K562 (cell line): ENCODE measurements around the gene STON1. TPM values are rescaled to one million over a fixed set of nuclear protein-coding genes. Genes with fewer than 3 reads are reported as not detected.

Experiments used
- BRD9 ChIP-seq: fragments of 450-650 bp; IDR thresholded peaks from 2 replicates; pipeline ENCODE4 v1.6.1; 2018; ENCODE audit warnings: low read depth; ENCODE audit not compliant: partially characterized antibody
- FOXJ2 ChIP-seq: fragments of 200-800 bp; sonication (Bioruptor generic); IDR thresholded peaks from 2 replicates; pipeline ENCODE4 v1.6.1; 2016; ENCODE audit warnings: missing genetic modification characterization, missing compliant biosample characterization
- HOMEZ ChIP-seq: fragments of 250-450 bp; sonication (Bioruptor Pico); IDR thresholded peaks from 2 replicates; pipeline ENCODE4 v1.4.0; 2020; ENCODE audit warnings: mild to moderate bottlenecking, moderate library complexity
- JUN ChIP-seq, 2 experiments: sonication (generic) in 1 of 2; formaldehyde crosslinking in 1 of 2; IDR thresholded peaks; 2 replicates each; pipeline versions ENCODE4 v1.6.1 to v1.8.0; 2012 to 2022; ENCODE audit warnings: borderline replicate concordance in 2 of 2, mild to moderate bottlenecking in 2 of 2, improper control_type of control experiment in 1 of 2, low read depth in 1 of 2, low read length in 1 of 2, missing genetic modification reagents in 1 of 2
- JUND ChIP-seq, 2 experiments: IDR thresholded peaks; 2 replicates in 1 of 2; 3 replicates in 1 of 2; pipeline ENCODE4 v1.6.1; 2011; ENCODE audit warnings: borderline replicate concordance in 2 of 2, low read depth in 2 of 2, low read length in 2 of 2, improper control_type of control experiment in 1 of 2, missing biosample characterization in 1 of 2, missing genetic modification characterization in 1 of 2, missing genetic modification reagents in 1 of 2
- LEF1 ChIP-seq: fragments of 450-650 bp; IDR thresholded peaks from 2 replicates; pipeline ENCODE4 v1.6.1; 2016; ENCODE audit warnings: mild to moderate bottlenecking
- PBX2 ChIP-seq, 2 experiments: IDR thresholded peaks in 1 of 2; conservative IDR thresholded peaks in 1 of 2; 2 replicates each; pipeline ENCODE4 v1.6.1; 2016; ENCODE audit warnings: low read depth in 2 of 2, mild to moderate bottlenecking in 1 of 2, missing compliant biosample characterization in 1 of 2, missing genetic modification characterization in 1 of 2, moderate library complexity in 1 of 2
- PML ChIP-seq: IDR thresholded peaks from 2 replicates; pipeline ENCODE4 v1.6.1; 2012; ENCODE audit warnings: low read length, inconsistent platforms
- RBFOX2 ChIP-seq: fragments of 200-400 bp; formaldehyde crosslinking; IDR thresholded peaks from 2 replicates; pipeline ENCODE4 v1.6.1; 2017; ENCODE audit warnings: low read depth, mild to moderate bottlenecking, low read length, moderate library complexity
- RNF2 ChIP-seq: sonication (generic); IDR thresholded peaks from 2 replicates; pipeline ENCODE4 v1.6.1; 2016
- SMAD1 ChIP-seq: fragments of 150-350 bp; IDR thresholded peaks from 2 replicates; pipeline ENCODE4 v1.6.1; 2014; ENCODE audit warnings: low read length, low read depth; ENCODE audit not compliant: partially characterized antibody
- SMARCC2 ChIP-seq: fragments of 450-650 bp; IDR thresholded peaks from 2 replicates; pipeline ENCODE4 v1.6.1; 2017; ENCODE audit warnings: antibody characterized with exemption, moderate library complexity, mild to moderate bottlenecking, low read depth
- SMC3 ChIP-seq: conservative IDR thresholded peaks from 2 replicates; pipeline ENCODE4 v1.6.1; 2011; ENCODE audit warnings: low read depth, low read length, improper control_type of control experiment; ENCODE audit not compliant: insufficient read depth
- USF1 ChIP-seq: sonication (generic); formaldehyde crosslinking; IDR thresholded peaks from 2 replicates; pipeline ENCODE4 v1.9.0; 2022; ENCODE audit warnings: mild to moderate bottlenecking, missing genetic modification reagents
- ZNF592 ChIP-seq: fragments of 450-650 bp; IDR thresholded peaks from 2 replicates; pipeline ENCODE4 v1.6.1; 2017; ENCODE audit warnings: antibody characterized with exemption, mild to moderate bottlenecking
- ZSCAN32 ChIP-seq: fragments of 450-650 bp; formaldehyde crosslinking; IDR thresholded peaks from 2 replicates; pipeline ENCODE4 v1.4.0; 2020; ENCODE audit warnings: mild to moderate bottlenecking, moderate library complexity
- polyA plus RNA-seq, 8 experiments: library from polyadenylated mRNA; depleted of rRNA in 4 of 8; stranded (reverse) in 5 of 8; unstranded in 3 of 8; fragments of >200 nt; fragmentation: Nextera tagmentation in 2 of 8; fragmentation: Illumina TruSeq in 1 of 8; extraction: Ambion mirVana in 2 of 8; extraction: Trizol in 1 of 8; gene quantifications; 2 replicates each; pipeline versions ENCODE4 v1.2.1 to v1.2.3, GENCODE V29; 2011 to 2014; ENCODE audit warnings: inconsistent platforms in 1 of 8, missing spikeins in 1 of 8
- total RNA-seq, 7 experiments: library from RNA; depleted of rRNA in 6 of 7; stranded (reverse); fragments of >200 nt in 6 of 7; fragmentation: Illumina TruSeq in 2 of 7; extraction: Trizol in 2 of 7; gene quantifications; 2 replicates each; pipeline versions ENCODE4 v1.2.1 to v1.2.3, GENCODE V29; 2011 to 2021; ENCODE audit warnings: low replicate concordance in 1 of 7

STON1 gene
- total and polyA plus RNA-seq, 9 of the 15 experiments (the other 6 are each of a cell fraction or from before 2014, with no cell fraction given), result 0.07 to 1.2 (median 0.55) TPM

- TF ChIP-seq PML, result peak; percentile 94
- TF ChIP-seq SMAD1, result peak; percentile 83
- TF ChIP-seq JUND (IDR thresholded peaks at IDR 0.05; ENCODE audit: borderline replicate concordance, low read depth, low read length), result peak; percentile 82; the same call in 1 of the 2 replicates
- no peak; the same call in 2 of the 3 replicates for TF ChIP-seq JUND (tag; IDR thresholded peaks at IDR 0.05; ENCODE audit: borderline replicate concordance, low read depth, low read length)
- no peak for TF ChIP-seq USF1 (CRISPR knock-in tag)
- TF ChIP-seq JUN (IDR thresholded peaks at IDR 0.05; ENCODE audit: borderline replicate concordance, low read depth, low read length), result peak; percentile 59; the same call in 1 of the 2 replicates
- no peak for TF ChIP-seq JUN (CRISPR knock-in tag; IDR thresholded peaks at IDR 0.05; ENCODE audit: borderline replicate concordance)
- TF ChIP-seq ZSCAN32 (CRISPR knock-in tag), result no peak
- TF ChIP-seq RNF2, result peak; percentile 78; the same call in 1 of the 2 replicates
- TF ChIP-seq PBX2 (CRISPR knock-in tag; IDR thresholded peaks at IDR 0.05; ENCODE audit: low read depth), result no peak
- peak; percentile 57 for TF ChIP-seq PBX2 (tag; conservative IDR thresholded peaks at IDR 0.05; ENCODE audit: low read depth)
- no peak for TF ChIP-seq HOMEZ (CRISPR knock-in tag)
- TF ChIP-seq RBFOX2, result peak; percentile 34; the same call in 1 of the 2 replicates
- peak; percentile 93 for TF ChIP-seq ZNF592
- peak; percentile 97 for TF ChIP-seq LEF1
- peak; percentile 86 for TF ChIP-seq BRD9
- TF ChIP-seq SMC3, result no peak
- TF ChIP-seq FOXJ2, result peak; percentile 71; the same call in 1 of the 2 replicates
- peak; percentile 92 for TF ChIP-seq SMARCC2
These were observed 75.7 kb downstream of the STON1 start (continued) for GRCh38 chr2:48605482-48606175.
